HK-2 (cell line): ENCODE measurements around the gene MCRIP2.
A peak's percentile ranks its signal among the peaks of the same experiment; 100 is the strongest.

ENCODE experiments used
- DNase-seq: peaks from one replicate; pipeline ENCODE4 v3.0.0-alpha.2; 2018; ENCODE audit not compliant: unreplicated experiment

Gene MCRIP2

DNA sequence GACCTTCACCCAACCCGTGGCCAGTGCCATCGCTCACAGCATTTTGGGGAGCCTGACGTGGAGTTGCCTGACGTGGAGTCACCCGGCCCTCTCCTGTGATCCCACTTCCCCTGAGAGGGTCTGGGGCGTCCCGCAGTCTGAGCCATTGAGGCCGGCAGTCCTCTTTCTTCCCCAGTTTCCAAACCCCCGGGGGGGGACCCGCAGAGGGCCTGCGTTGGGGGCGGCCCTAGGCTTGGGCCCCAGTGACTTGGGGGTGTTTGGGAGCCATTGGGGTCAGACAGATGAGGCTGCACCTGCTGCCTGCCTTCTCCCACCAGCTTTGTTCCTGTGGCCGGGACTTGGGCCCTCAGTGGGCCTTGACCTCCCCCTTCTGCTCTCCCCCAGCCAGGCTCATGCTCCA is 28.0 kb downstream of the MCRIP2 start:
- DNase-seq: no peak

DNA sequence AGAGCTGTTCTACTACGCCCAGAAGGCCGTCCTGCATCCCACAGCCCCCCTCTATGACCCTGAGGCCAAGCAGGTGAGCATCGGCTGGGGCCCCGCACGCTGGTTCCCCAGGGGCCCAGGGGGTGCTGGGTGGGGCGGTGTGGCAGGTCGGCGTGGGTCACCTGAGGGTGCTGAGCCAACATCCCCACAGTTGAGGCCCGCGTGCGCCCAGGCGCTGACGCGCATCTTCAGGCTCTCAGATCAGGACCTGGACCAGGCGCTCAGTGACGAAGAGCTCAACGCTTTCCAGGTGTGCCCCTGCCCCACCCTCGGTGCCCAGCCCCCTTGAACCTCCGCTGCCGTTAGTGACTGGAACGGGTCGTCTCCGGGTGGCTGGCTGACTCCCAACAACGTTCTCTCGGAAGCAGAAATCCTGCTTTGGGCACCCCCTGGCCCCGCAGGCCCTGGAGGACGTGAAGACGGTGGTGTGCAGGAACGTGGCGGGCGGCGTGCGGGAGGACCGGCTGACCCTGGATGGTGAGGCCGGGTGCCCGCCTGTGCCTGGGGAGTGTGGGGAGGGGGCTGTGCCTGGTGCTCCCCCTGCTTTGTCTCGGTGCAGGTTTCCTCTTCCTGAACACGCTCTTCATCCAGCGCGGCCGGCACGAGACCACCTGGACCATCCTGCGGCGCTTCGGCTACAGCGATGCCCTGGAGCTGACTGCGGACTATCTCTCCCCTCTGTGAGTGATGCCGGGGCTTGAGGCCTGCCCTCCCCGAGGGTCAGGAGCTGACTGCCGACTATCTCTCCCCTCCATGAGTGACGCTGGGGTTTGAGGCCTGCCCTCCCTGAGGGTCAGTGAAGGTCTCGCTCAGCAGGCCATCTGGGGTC is 29.1 kb downstream of the MCRIP2 start:
- DNase-seq: no peak

- DNase-seq: no peak
Measured at GRCh38 chr16:671353-672131, 29.9 kb downstream of the MCRIP2 start.

DNA sequence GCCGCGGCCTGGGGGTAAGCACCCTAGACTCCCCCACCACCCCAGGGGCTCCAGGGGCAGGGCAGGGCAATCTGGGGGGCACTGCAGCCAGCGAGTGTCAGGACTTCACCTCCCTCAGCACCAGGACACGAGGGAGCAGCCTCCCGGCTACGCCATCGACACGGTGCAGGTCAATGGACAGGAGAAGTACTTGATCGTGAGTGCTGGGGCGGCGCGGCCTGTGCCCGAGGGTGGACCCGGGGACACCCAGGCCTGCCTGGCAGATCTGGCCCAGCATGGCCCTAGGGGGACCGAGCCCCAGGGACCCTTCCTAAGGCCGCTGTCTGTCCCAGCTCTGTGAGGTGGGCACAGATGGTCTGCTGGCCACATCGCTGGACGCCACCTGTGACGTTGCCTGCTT is 30.7 kb downstream of the MCRIP2 start:
- no peak for DNase-seq

GRCh38 chr16:672851-673250 is 31.2 kb downstream of the MCRIP2 start:
- no peak for DNase-seq

- DNase-seq: no peak
Measured at GRCh38 chr16:673399-673991, 31.9 kb downstream of the MCRIP2 start.

GRCh38 chr16:674214-674881 is 32.7 kb downstream of the MCRIP2 start:
- DNase-seq: no peak

DNA sequence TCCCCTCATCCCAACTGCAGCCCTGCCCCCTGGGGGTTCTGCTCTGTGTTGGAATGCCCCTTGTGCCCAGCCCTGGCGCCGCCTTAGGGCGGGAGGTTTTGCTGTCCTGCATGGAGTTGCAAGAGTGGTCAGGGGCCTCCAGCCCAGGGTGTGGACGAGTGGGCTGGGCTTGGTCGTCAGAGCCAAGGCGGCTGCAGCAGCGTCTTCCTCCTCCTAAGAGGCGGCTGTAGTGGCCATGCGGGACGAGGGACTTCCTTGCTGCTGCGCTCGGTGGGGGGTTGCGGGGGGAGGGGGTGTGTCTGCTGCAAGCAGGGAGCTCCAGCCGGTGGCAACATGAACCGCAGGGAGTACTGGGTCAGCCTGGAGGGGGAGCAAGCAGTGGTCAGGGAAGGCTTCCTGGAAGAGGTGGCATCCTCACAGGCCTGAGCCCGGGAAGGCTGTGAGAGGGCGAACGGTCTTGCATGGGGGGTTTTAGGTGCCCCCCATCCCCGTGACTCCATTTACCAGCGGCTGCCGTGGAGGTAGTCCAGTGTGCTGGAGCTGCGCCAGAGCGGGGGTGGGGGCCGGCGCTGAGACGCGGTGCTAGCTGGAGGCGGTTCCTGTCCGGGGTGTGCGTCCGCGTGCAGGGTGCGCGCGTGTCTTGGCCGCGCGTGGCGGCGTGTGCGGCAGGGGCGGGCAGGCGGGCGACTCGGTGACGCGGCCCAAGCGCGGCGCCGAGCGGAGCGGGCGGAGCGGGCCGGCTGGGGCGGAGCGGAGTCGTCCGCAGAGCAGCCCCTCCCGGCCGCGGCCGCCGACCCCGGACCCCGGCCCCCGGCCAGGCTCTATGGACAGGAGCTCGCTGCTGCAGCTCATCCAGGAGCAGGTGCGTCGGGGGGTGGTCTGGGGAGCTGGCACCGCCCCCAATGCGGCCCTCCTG is 33.6 kb downstream of the MCRIP2 start, which contains the start of gene RHBDL1:
Gene RHBDL1 (plus strand): TSS at position 704 of the 916 bp plus-strand sequence. CDS start 120 bp downstream, at position 824.
- no peak for DNase-seq

DNA sequence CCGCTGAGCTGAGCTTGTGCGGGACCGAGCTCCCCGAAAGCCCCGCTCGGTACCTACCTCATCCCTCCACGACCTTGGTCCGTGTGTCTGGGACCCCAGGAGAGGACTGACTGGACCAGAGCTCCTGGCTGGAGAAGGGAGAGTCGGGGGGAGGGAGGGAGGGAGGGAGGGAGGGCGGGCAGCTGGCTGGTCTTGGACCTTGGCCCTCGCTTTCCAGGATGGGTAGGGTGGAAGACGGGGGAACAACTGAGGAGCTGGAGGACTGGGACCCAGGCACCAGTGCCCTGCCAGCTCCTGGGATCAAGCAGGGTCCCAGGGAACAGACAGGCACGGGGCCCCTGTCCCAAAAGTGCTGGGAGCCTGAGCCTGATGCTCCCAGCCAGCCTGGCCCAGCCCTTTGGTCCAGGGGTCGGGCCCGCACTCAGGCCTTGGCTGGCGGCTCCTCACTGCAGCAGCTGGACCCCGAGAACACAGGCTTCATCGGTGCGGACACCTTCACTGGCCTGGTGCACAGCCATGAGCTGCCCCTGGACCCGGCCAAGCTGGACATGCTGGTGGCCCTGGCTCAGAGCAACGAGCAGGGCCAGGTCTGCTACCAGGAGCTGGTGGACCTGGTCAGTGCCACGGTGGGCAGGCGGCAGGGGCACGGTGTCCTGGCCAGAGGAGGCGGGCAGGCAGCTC is 34.4 kb downstream of the MCRIP2 start:
- no peak for DNase-seq

DNA sequence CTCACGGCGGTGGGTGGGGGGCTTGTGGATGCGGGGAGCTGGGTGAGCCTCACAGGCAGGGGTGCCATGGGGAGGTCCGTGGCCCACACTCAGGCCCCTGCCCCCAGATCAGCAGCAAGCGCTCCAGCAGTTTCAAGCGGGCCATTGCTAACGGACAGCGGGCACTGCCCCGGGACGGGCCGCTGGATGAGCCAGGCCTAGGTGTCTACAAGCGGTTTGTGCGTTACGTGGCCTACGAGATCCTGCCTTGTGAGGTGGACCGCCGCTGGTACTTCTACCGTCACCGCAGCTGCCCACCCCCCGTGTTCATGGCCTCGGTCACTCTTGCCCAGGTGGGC is 34.9 kb downstream of the MCRIP2 start:
- no peak for DNase-seq

DNA sequence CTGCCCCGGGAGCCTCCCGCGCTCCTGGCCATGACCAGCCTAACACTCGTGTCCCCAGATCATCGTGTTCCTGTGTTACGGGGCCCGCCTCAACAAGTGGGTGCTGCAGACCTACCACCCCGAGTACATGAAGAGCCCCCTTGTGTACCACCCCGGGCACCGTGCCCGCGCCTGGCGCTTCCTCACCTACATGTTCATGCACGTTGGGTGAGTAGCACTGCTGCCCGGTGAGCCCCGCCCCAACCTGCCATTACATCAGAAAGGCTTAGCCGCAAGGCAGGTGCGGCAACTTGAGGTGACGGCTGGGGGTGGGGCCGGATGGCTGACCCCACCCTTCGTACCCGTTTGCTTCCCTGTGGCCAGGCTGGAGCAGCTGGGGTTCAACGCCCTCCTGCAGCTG is 35.3 kb downstream of the MCRIP2 start:
- no peak for DNase-seq

DNA sequence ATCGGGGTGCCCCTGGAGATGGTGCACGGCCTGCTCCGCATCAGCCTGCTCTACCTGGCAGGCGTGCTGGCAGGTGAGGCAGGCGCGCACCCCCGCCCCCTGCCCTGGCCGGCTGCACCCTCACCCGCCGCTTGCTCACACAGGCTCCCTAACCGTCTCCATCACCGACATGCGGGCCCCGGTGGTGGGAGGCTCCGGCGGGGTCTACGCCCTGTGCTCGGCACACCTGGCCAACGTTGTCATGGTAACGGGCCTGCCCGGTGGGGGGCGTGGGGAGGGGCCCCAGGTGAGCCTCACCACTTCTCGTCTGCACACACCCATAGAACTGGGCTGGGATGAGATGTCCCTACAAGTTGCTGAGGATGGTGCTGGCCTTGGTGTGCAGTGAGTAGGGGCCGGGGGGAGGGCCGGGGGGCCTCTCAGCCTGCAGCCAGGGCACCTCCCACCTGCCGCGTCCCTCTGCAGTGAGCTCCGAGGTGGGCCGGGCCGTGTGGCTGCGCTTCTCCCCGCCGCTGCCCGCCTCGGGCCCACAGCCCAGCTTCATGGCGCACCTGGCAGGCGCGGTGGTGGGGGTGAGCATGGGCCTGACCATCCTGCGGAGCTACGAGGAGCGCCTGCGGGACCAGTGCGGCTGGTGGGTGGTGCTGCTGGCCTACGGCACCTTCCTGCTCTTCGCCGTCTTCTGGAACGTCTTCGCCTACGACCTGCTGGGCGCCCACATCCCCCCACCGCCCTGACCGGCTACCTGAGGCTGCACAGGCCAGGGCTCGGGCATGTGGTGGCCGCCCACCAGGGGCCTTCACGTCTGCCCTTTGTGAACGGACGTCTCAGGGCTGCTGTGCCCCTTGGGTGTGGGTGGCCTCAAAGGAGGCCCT is 35.9 kb downstream of the MCRIP2 start:
- DNase-seq: no peak

- DNase-seq: no peak
Measured at GRCh38 chr16:678209-678857, 36.7 kb downstream of the MCRIP2 start.

DNA sequence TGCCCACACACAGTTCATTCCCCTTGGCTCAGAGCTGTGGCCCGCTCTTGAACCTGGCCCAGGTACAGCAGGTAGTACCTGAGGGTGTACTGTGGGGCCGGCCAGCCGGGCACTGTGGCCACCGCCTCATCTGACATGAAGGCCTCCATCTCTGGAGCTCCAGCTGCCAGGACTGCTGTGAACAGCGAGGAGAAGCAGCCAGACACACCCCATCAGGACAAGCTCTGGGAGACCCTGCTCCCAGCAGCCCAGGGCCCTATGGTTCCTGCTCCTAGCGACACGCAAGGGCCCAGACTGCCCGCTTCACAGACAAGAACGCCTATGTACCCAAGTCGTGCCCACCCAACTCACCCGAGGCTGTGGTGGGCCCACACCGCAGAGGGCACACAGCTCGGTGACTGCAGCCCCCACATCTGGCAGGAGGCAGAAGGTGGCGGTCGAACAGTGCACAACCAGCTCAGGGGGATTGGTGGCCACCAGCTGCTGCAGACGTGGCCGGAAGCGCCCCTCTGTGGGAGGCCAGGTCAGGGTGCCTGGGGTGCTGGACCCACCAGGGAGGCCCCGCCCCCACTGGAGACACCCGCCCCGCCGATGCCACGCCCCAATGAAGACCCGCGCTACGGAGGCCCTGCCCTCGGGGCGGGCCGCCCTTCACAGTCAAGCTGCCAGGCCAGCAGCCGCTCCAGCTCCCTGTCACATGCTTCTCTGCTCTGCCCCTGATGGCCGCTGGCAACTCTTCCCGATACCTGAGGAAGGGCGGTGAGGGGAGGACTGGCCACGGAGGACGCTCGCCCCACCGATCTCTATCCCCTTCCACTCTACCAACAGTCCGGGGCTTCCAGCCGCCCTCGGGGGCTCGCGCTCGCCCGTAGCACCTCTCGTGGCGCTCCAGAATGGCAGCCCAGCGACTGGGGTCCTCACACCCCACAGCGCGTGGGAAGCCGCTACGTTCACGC is 37.5 kb downstream of the MCRIP2 start:
- DNase-seq: peak; percentile 55

- DNase-seq: peak; percentile 92
Measured at GRCh38 chr16:679814-680624, 38.4 kb downstream of the MCRIP2 start, which contains the start of gene STUB1. Gene STUB1, plus strand, starts transcription at chr16:680410. Its CDS starts 116 bp downstream, at chr16:680526.

- no peak for DNase-seq
Measured at GRCh38 chr16:680625-680945, 39.0 kb downstream of the MCRIP2 start.
